GM19035 (cell line): ENCODE measurements around the gene AASS.

ENCODE experiments used
- ATAC-seq: cut with Tn5 transposase; IDR thresholded peaks from one replicate; pipeline ENCODE4 v1.9.1; 2021; ENCODE audit not compliant: unreplicated experiment

AASS gene

DNA sequence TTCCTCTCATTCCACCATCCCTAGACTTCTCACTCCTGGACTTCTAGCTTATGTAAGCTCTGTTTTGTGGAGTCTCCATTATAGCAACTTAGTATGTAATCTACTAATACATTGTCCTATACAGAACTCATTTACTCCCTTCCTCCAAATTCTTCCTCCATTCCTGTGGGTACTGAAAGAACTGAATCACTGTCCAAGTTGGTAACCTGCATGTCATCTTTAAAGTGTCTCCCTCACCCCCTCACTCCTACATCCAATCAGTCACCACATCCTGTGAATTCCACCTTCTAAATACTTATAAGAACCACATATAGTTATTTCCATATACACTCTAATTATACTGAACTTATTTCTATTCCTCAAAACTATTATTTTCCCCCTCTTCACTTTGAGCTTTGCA is 20.3 kb downstream of the AASS start:
- no peak for ATAC-seq

DNA sequence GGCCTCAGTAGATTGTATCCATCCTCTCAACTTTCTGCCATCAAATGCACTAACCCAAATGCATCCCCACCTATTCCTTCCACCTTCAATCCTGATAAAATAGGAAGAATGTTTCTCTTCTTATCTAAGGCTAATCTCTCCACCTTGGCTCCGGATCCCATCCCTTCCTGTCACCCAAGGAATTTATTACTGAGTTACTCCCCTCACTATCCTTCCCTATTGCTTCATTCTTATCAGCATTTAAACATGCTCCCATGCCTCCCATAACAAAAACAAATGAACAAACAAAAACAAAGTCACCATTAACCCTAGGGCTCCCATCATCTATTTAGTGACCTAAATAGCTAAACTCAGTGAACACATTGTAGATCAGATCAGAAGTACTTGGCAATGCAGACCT is 25.3 kb downstream of the AASS start:
- no peak for ATAC-seq

DNA sequence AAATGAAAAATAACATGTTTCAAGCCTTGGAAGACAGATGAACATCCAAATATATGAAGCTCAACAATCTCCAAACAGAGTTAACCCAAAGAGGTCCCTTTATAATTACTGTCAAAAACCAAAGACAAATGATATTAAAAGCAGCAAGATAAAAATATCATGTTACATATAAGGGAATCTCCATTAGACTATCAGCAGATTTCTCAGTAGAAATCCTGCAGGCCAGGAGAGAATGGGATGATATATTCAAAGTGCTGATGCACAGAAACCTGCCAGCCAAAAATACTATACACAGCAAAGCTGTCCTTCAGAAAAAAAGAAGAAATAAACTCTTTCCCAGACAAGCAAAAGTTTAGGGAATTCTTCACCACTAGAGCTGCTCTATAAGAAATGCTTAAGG is 41.0 kb downstream of the AASS start:
- ATAC-seq = no peak

DNA sequence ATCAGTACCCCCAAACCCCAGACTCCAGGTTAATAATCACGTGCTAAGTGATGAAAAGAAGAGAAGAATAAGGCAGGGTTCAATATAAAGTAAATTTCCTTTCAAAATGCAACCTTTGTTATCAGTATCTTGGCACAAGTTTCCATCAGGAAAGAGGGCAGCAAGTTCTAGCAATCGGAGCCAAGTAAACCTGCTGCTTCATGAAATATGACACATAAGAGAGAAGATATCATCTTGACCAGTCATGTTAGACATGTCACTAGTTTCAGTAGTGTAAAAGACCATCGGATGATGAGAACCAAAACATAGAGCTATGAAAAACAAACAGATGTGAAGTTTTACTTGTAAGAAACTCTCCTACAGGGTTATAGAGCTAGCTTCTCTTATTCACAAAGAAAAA is 44.0 kb downstream of the AASS start:
- ATAC-seq = no peak

DNA sequence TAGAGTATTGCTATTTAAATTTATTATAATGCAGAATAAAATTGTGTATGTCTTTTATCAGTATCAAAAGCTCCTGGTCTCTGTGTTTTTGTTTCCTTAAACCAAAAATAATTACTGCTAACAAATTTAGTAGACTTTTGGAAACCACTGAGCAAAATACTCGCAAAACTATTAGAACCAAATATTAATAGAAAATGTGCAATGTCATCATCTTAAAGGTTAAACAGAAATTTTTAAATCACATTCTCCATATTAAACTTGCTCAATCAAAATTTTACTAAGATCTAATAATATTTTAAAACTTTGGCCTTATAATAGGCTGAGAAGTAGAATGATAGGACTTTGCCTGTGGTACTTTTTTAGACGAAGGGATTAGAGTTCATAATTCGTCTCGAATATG is 48.4 kb downstream of the AASS start:
- no peak for ATAC-seq

DNA sequence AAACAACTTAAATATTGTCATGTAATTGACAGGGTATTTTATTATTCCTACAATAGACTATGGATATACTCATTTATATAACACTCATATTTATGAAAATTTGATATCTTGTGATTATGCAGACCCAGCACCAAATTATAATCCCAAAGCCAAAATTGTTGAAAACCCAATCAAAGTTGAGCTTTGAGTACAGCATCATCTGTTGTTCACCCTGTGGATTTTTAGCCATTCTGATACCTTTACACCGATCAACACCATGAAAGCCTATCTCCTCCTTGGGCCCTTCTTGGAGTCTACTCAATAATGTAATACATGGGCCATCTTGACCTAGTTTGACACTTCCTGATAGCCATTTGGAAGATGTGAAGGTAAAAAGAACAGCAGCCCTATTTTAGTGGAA is 49.5 kb downstream of the AASS start:
- ATAC-seq = no peak

DNA sequence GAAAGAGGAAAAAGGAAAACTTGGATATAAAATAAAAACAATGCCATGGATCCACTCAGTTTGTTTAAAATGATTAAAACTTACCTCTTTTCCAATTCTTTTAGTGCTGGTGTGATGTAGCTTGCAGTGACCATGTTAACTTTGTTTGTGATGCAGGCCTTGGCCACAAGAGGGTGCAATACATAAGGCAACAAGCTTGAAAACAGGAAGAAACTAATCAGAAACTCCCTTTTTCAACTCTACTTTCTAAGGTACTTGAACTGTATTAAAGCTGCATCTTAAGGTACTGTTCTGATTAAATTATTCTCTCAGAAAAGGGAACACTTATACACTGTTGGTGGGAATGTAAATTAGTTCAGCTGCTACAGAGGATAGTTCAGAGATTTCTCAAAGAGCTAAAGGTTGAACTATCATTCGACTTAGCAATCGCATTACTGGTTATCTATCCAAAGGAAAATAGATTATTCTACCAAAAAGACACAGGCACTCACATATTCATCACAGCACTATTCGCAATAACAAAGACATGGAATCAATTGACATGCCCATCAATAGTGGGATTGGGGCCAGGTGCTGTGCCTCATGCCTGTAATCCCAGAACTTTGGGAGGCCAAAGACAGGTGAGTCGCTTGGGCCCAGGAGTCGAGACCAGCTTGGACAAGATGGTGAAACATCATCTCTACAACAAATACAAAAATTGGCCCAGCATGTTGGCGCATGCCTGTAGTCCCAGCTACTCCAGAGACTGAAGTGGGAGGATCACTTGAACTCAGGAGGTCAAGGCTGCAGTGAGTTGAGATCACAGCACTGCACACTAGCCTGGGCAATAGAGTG is 50.9 kb downstream of the AASS start:
- peak; percentile 95 for ATAC-seq

DNA sequence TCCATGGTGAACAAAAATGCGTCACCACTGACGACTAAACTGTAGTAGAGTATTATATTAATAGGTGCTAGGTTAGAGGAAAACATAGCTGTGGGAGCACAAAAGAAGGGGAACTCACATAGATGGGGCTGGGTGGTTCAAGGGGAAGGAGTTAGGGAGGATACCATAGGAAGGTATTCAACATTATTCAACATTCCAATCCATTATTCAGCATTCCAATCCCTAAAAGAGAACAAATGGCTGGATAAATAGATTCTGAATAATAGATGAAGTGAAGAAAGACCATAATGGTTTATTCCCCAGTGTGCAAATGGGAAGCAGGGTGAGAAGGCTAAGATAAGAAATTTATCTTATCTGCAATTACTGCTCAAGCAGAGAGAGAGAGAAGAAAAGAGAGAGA is 61.4 kb downstream of the AASS start:
- no peak for ATAC-seq

DNA sequence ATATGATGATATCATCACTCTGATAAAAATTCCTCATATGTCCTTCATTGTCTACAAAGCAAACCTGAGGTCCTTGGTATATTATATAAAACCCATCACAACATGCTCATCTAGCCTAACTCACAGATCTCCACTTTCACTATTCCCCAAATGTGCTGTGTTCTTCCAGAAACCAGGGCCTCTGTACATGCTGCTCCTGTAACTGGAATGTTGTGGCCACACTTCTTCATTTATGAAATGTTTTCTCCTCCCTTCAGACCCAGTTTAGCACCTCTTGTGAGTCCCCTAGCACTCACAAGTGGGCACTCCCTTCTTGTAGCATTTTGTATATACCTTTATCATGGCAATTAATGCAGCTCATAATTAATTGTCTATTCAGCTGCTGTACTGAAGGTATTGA is 61.9 kb downstream of the AASS start:
- no peak for ATAC-seq

DNA sequence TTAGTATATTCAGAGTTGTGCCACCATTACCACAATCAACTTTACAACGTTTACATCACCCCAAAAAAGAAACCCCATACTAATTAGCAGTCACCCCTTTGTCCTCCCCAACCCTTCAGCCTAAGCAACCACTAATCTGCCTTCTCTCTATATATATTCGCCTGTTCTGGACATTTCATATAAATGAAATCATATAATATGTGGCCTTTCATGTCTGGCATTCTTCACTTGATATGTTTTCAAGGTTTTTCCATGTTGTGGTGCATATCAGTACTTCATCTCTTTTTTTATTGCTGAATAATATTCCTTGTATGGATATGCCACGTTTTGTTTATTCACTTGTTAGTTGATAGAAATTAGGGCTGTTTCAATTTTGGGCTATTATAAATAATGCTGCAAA is 70.4 kb downstream of the AASS start:
- ATAC-seq = no peak

DNA sequence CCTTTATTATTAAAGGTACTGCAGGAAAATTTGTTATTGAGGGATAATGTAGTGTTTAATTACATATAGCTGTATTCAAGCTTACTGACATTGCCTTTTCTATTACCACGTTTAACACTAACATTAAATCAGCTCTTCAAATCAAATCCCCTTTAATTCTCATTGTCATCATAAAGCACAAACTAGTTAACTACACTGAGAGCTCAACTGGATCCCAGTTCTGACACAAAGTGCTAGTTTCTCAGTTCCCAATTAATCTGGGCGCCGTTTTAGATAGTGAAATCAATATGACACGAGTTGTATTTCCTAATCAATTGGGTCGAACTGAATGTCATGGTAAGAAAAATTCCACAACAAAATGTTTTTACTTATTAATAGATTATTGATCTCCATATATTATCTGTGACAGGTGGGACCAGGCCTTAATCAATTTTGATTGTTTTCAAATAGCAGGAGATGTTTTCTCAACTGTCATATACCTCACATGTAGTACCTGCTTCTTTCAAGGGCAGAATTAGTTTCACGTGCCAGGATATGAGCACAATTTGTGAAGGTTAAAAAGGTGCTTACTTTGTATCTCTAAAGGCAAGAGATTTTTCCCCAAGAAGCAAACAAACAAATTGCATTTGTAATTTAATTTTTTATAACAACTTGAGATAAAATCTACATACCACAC is 71.0 kb downstream of the AASS start:
- no peak for ATAC-seq

DNA sequence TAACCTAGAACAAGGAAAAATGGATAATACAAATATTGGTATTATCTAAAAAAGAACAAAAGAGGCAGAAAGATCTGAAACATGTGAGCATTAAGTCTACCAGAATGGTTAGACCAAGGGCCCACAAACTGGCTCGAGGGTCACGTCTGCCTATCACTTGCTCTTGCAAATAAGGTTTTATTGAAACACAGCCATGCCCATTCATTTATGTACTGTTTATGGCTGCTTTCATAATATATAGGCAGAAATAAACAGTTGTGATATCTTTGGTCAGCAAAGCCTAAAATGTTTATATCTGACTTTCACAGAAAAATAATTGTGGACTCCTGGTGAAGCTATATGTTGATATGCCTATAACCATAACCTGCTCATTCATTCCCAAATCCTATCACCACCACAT is 71.8 kb downstream of the AASS start:
- ATAC-seq = no peak

DNA sequence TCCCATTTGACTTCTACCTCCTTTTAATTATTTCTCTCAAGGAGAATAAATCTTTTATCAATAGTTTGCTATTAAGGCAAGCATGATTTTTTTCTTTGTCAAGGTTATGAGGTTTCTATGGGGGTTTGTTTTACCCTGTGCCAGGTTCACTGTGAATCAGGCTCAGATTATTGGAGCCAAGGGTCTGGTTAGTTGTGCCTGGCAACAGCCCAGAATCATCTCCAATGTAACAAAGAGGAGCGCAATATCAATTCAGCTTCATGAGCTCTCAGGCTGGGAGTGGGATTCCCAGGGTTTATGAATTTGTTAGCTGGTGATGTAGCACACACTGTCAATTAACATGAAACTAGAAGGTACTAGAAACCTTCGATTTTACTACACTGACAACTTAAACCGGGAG is 73.2 kb downstream of the AASS start:
- ATAC-seq = no peak

DNA sequence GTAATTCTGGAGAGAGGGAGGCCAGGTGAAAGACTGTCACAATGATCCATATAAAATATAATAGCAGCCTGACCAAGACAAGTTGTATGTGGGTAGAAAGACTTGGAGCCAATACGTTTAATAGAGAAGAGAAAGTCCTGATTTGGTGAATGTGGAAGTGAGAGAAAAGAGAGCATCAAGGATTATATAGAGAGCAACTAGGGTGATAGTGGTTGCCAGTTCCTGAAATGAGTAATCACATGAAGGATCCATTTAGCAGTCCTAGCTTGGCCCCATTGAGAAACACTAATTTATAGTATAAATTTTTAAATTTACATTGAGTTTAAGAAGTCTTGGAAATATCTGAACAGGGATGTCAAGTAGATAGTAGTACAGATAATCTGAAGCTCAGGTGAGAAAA is 74.0 kb downstream of the AASS start:
- no peak for ATAC-seq

DNA sequence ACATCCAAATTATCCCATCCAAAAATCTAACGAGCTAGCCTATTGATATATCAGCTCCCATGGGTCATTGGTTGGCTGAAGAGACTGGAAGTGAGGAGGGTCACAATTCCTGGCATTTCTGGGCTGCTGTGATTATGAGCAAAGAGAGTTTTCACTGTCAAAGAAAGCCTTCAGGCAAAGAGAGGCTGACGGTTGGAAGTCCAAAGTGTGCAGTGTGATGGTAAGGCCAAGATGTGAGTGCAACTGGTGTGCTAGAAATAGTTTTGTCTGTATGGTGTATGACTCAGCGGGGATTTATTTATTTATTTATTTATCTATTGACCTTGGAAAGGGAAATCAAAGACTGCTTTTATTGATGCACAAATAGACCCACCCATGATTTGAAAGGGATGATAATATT is 75.0 kb downstream of the AASS start:
- ATAC-seq = no peak

DNA sequence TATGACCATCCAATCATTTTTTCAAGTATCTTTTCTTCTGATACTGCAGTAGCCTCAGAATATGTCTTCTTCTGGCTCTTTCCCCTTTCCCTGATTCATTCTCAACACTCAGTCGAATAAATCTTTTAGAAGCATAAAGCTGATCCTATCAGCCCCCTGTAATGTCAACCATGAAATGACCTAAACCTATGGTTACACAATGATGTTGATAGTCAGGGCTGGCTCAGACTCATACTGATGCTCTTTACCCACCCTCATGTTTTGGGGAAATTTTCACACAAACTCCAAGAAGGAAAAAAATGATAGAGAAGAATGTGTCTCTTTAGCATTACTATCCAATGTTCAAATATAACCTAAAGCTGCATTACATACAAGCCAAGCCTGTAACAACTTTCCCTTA is 76.0 kb downstream of the AASS start:
- no peak for ATAC-seq

DNA sequence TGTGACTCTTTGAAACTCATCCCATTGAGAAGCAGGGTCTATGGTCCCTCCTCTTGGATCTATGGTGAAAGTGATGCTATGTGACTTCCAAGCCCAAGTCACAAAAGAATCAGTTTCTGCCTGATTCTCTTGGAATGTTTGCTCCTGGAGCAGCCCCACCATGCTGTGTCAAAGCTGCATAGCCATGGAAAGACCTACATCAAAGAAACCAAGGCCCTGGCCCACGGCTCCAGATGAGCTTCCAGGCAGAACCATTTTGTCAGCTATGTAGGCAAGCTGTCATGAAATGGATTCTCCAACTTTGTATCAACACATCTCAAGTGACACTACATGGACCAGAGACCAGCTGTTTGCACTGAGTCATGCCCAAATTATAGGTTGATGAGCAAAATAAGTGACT is 77.0 kb downstream of the AASS start:
- ATAC-seq = no peak

DNA sequence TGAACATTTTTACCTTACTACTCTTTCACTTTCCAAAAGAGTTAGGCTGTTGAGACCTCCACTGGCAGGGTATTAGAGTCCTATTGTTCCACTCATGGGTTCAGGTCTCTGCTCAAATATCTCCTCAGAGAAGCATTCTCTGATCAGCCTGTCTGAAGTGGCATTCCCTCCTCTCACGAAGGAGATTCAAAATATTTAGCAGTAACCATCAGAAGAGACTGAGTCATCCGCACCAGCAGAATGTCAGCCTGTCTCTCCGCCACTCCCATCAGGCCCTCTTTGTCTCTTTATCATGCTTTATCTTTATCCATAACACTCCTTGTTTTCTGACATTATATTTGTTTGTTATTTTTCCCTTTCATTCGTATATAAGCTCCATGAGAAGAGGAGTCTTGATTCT is 79.1 kb downstream of the AASS start:
- no peak for ATAC-seq

DNA sequence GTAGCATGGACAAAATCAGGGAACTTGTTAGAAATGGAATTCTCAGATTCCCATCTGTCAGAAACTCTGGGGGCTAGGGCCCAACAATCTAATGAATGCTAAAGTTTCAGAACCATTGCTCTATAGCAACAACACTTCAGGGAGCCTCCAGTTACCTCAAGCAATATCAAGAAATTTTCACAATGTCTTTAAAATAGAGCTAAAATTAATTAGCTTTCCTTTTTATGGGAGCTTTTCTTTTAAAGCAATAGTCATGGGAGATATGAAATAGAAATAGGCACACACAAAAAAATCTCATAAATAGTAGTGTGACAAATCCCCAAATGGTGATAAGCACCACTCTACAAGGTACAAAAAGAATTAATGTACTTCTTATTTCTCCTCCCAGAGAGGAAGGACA is 80.9 kb downstream of the AASS start:
- ATAC-seq = no peak

DNA sequence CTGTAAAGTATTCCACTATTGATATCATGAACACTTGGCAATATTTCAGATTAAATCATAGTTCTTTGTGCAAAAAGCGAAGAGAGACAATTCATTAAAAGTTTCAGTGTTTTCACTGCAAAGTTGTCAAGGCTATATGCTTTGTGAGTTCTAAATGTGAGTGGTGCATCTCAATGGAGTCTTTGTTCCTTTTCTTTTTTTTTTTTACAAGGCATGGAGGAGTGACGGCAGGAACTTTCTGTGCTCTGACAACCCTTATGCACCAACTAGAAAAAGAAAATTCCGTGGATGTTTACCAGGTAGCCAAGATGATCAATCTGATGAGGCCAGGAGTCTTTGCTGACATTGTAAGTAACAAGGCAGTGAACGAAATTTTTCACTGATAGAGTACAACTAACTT is 84.5 kb downstream of the AASS start:
- no peak for ATAC-seq

DNA sequence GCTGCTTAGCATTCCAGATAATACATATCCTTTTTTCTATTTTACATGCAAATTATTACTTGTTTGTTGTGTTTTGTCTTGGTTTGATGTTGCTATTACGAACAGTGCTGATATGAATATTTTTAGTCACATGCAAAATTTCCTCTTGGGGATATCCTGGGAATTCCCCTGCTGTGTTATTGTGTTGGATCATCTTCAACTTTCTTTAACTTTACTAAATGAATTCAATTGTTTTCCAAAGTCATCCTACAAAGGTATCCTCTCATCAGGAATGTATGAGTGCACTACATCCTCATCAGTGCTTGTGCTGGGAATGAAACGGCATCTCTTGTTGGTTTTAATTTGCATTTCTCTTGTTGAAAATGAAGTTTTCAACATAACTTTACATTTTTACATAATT is 87.1 kb downstream of the AASS start:
- no peak for ATAC-seq

DNA sequence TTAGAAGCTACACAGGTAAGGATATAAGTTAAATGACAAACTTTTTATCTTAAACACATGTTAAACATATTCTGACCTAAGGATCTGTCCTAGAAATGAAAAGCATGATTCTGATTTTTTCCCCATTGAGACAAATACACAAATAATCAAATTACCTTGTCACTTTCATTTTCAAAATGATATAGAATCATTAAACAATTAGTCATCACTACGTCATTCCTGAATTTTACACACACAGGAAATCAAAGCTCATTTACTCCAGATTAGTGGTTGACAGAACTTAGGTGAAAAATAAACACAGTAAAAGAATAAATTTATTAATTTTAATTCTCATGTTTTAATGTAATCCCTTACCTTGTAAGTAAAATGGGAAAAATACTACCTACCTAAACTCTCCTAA is 89.0 kb downstream of the AASS start:
- no peak for ATAC-seq

DNA sequence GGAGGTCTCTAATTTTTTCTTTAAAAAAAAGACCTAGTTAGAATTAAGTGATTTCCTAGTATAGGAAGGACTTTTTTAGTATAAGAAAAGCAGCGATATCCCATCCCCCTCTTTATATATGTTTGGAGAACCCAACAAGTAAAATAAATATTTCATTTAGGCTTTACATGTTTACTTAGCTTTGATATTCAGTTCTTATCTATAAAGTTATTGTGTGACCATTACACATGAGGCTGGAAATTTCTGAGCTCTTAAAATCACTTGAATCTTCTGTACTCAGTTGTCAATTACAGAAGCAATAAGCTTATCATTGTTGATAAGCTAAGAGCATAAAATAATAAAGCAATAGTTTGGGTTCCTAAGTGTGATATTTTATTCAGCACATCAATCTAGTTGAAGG is 89.7 kb downstream of the AASS start:
- ATAC-seq = no peak
